Measurements from ENCODE around the gene TEX101. TPM values are rescaled to one million over a fixed set of nuclear protein-coding genes. Genes with fewer than 3 reads are reported as not detected.

Gene TEX101
- total RNA-seq, 1 donor from 2014 or later = not detected

- Mint-ChIP-seq H3K36me3 (ENCODE audit: low read depth) (no peaks in the 10 kb centered on the region), H3K27me3 (no peaks in the 10 kb centered on the region), H3K4me1 (peaks cover 25% of the 10 kb centered on the region), H3K4me3 (no peak overlapping the region), H3K27ac (peak overlapping the region; percentile 44), H3K9me3 (no peaks in the 10 kb centered on the region)
- intact Hi-C loops (cut with micrococcal nuclease) = loop anchor here (1.0 to 5.0 kb wide), 4 partner anchors 57 to 147 kb away; partner anchors contain the start of genes PHLDB3, PINLYP and XRCC1
- DNase-seq = peak; percentile 93
Observed at GRCh38 chr19:43446746-43447489, 32.2 kb downstream of the TEX101 start.

DNA sequence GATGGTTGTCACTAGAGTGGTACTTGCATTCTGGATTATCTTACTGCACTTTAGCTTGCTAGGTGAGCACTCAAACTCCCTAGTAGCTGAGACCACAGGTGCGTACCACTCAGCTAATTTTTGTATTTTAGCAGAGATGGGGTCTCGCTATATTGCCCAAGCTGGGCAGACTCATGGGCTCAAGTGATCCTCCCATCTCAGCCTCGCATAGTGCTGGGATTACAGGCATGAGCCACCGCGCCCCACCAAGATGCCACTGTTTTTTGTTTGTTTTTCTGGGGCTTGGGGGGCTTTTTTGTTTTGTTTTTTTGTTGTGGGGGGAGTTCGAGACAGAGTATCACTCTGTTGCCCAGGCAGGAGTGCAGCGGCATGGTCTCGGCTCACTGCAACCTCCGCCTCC is 33.0 kb downstream of the TEX101 start:
- Mint-ChIP-seq H3K27ac (no peak overlapping the region), H3K4me1 (peaks cover 28% of the 10 kb centered on the region)

GRCh38 chr19:43450545-43450997 is 35.9 kb downstream of the TEX101 start:
- Mint-ChIP-seq H3K36me3 (ENCODE audit: low read depth) (no peaks in the 10 kb centered on the region), H3K27ac (peak overlapping the region; percentile 86), H3K4me3 (peak overlapping the region; percentile 16), H3K27me3 (no peaks in the 10 kb centered on the region), H3K4me1 (peaks cover 31% of the 10 kb centered on the region), H3K9me3 (peaks cover 6% of the 10 kb centered on the region)
- intact Hi-C loops (cut with micrococcal nuclease) = no loop called here
- peak; percentile 68 for DNase-seq

More for the DNA sequence above, 33.0 kb downstream of the TEX101 start:
- Mint-ChIP-seq H3K9me3 (peaks cover 5% of the 10 kb centered on the region), H3K4me3 (no peak overlapping the region), H3K36me3 (ENCODE audit: low read depth) (no peaks in the 10 kb centered on the region), H3K27me3 (no peaks in the 10 kb centered on the region)
- intact Hi-C loops (cut with micrococcal nuclease) = loop anchor here (1.0 to 5.0 kb wide), 4 partner anchors 57 to 147 kb away; partner anchors contain the start of genes PHLDB3, PINLYP and XRCC1
- no peak for DNase-seq

GRCh38 chr19:43452582-43452981 is 37.9 kb downstream of the TEX101 start:
- Mint-ChIP-seq H3K9me3 (peaks cover 6% of the 10 kb centered on the region), H3K36me3 (ENCODE audit: low read depth) (no peaks in the 10 kb centered on the region), H3K4me3 (no peak overlapping the region), H3K4me1 (peaks cover 25% of the 10 kb centered on the region), H3K27ac (no peak overlapping the region), H3K27me3 (no peaks in the 10 kb centered on the region)
- intact Hi-C loops (cut with micrococcal nuclease) = no loop called here
- no peak for DNase-seq

DNA sequence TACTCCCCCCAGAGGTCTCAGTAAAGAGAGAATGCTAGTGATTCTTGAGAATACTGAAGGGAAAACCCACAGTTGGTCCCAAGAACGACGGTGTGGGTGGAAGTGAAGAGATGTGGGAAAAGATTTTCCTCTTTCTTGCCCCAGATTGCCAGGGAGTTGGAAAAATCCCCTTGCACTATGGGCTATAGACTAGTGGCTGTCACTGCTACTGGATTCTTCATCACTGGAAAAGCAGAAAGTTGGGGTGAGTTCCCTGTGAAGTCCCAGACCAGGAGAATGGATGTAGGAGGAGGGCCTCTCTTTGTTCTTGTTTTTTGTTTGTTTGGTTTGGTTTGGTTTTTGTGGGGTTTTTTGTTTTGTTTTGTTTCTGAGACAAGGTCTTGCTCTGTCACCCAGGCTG is 39.3 kb downstream of the TEX101 start:
- Mint-ChIP-seq H3K4me3 (no peak overlapping the region), H3K27me3 (no peaks in the 10 kb centered on the region), H3K9me3 (peaks cover 6% of the 10 kb centered on the region), H3K4me1 (peaks cover 28% of the 10 kb centered on the region), H3K27ac (no peak overlapping the region), H3K36me3 (ENCODE audit: low read depth) (no peaks in the 10 kb centered on the region)
- intact Hi-C loops (cut with micrococcal nuclease) = no loop called here
- DNase-seq = no peak

- no peak for DNase-seq
- Mint-ChIP-seq H3K27ac (no peak overlapping the region), H3K4me3 (no peak overlapping the region), H3K36me3 (ENCODE audit: low read depth) (no peaks in the 10 kb centered on the region), H3K4me1 (peaks cover 23% of the 10 kb centered on the region), H3K27me3 (no peaks in the 10 kb centered on the region), H3K9me3 (peaks cover 6% of the 10 kb centered on the region)
- intact Hi-C loops (cut with micrococcal nuclease) = no loop called here
Observed at GRCh38 chr19:43455321-43456113, 40.8 kb downstream of the TEX101 start.

- Mint-ChIP-seq H3K4me1 (peaks cover 24% of the 10 kb centered on the region), H3K27ac (peak overlapping the region; percentile 45)
Observed at GRCh38 chr19:43457809-43458208, 43.1 kb downstream of the TEX101 start.

DNA sequence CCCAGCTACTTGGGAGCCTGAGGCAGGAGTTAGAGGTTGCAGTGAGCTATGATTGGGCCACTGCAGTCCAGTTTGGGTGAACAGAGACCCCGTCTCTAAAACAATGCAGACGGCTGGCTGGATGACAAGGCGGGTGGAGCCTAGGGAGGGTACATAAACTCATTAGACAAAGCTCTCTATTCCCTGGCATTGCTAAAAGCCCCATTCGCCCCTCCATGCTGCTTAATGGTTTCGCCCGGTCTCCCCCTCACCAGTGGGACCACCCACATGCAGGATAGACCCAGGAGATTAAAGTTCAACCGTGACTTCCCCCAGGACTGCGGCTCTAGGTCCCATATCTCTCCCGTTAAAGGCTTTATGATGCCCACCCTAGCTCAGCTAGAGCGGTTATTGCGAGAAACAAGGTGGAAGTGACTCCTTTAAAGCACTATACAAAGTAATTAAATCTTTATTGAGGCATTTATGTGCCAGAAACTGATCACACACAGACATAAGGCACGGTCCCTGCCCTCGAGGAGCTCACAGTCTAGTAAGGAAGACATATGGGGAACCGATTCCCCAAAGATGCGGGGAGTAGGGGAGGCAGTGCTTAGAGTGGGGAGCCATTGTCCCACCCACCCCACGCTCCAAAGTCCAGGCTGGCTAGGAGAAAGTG is 45.8 kb downstream of the TEX101 start:
- Mint-ChIP-seq H3K36me3 (ENCODE audit: low read depth) (peaks cover 1% of the 10 kb centered on the region), H3K27me3 (no peaks in the 10 kb centered on the region), H3K4me3 (no peak overlapping the region), H3K9me3 (no peaks in the 10 kb centered on the region), H3K27ac (no peak overlapping the region), H3K4me1 (peaks cover 27% of the 10 kb centered on the region)
- intact Hi-C loops (cut with micrococcal nuclease) = loop anchor here (10.0 kb wide), 1 partner anchor 294 kb away; the partner anchor contains the start of gene SMG9
- DNase-seq = no peak

More at GRCh38 chr19:43457809-43458208, 43.1 kb downstream of the TEX101 start:
- Mint-ChIP-seq H3K4me3 (no peak overlapping the region), H3K36me3 (ENCODE audit: low read depth) (peaks cover 1% of the 10 kb centered on the region), H3K9me3 (no peaks in the 10 kb centered on the region), H3K27me3 (no peaks in the 10 kb centered on the region)
- DNase-seq = no peak
- intact Hi-C loops (cut with micrococcal nuclease) = no loop called here

DNA sequence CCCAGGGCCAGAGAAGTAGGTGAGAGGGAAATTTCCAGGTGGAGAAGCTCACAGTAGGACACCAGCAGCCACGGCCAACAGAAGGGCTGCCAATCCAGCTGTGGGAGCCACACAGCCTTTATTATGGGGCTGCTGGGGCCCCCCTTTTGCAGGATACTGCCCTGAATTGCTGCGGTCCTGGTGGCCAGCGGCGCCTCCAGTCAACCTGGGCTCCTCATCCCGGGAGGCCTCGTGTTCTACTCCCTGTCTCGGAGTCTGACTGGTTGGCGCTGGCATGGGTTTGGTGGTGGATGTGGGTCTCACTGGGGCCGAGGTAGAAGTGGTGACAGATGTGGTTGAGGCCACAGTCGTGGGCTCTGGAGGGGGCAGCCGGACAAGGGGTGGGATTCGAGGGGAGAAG is 46.6 kb downstream of the TEX101 start:
- Mint-ChIP-seq H3K4me1 (peaks cover 30% of the 10 kb centered on the region), H3K36me3 (ENCODE audit: low read depth) (peaks cover 1% of the 10 kb centered on the region), H3K4me3 (peak overlapping the region; percentile 92), H3K9me3 (no peaks in the 10 kb centered on the region), H3K27ac (peak overlapping the region; percentile 84), H3K27me3 (no peaks in the 10 kb centered on the region)
- intact Hi-C loops (cut with micrococcal nuclease) = loop anchor here (10.0 kb wide), 1 partner anchor 293 kb away; the partner anchor contains the start of gene SMG9
- DNase-seq = no peak

DNA sequence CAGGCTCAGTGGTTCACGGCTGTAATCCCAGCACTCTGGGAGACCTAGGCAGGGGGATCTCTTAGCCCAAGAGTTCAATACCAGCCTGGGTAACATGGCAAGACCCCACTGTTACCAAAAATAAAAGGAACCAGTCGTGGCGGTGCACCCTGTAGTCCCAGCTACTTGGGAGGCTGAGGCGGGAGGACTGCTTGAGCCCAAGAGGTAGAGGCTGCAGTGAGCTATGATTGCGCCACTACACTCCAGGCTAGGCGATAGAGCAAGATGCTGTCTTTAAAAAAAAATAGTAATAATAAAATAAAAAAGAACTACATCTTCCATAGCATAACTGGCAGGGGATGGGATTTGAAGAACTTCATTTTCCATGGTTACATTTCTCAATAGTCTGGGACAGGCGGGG is 47.7 kb downstream of the TEX101 start:
- Mint-ChIP-seq H3K27ac (peak overlapping the region; percentile 84), H3K27me3 (no peaks in the 10 kb centered on the region), H3K4me3 (peak overlapping the region; percentile 92), H3K36me3 (ENCODE audit: low read depth) (peaks cover 1% of the 10 kb centered on the region), H3K4me1 (peaks cover 34% of the 10 kb centered on the region), H3K9me3 (no peaks in the 10 kb centered on the region)
- intact Hi-C loops (cut with micrococcal nuclease) = loop anchor here (10.0 kb wide), 1 partner anchor 292 kb away; the partner anchor contains the start of gene SMG9
- no peak for DNase-seq

- peaks cover 1% of the 10 kb centered on the region for H3K36me3 Mint-ChIP-seq (ENCODE audit: low read depth)
- H3K9me3 Mint-ChIP-seq = no peaks in the 10 kb centered on the region
- DNase-seq = no peak
- peaks cover 33% of the 10 kb centered on the region for H3K4me1 Mint-ChIP-seq
- no peaks in the 10 kb centered on the region for H3K27me3 Mint-ChIP-seq
- H3K27ac Mint-ChIP-seq = peak overlapping the region; percentile 93
- peak overlapping the region; percentile 92 for H3K4me3 Mint-ChIP-seq
- intact Hi-C loops (cut with micrococcal nuclease) = loop anchor here (1.0 to 10.0 kb wide), 4 partner anchors 41 to 292 kb away; partner anchors contain the start of genes PHLDB3, PINLYP, SMG9 and XRCC1
Observed at GRCh38 chr19:43462785-43463380, 48.2 kb downstream of the TEX101 start.

DNA sequence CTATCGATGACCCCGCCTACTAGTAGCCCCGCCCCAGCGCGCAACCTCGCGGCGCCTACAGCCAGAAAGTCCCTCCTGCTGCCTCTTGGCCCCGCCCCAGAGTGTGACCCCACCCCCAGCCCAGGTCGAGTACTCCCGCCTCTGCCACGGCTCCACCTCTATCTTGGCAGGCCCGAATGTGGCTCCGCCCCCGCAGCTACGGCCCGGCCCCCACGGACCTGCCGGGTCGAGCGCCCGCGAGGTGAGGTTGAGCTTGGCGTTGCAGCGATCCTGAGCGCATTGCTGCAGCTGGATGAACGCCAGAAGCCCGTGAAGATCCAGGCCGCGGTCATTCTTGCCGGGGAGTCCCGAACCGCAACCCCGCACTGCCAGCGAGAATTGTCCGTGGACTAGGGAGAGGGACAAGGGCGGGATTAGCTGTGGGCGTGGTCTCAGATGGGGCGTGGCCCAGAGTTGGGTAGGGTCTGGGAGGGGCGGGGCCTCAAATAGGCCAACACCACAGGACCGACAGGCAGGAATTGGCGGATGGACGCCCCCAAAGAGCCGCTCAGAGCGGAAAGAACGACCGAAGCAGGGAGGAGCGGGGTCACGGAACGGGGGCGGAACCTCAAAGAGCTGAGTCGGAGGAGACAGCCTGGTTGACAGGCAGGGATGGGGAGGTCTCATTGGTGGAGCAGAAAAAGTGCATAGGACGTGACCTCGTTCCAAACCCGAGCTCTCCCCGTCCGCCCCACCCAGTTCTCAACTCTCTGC is 48.9 kb downstream of the TEX101 start:
- peak overlapping the region; percentile 92 for H3K4me3 Mint-ChIP-seq
- peaks cover 1% of the 10 kb centered on the region for H3K36me3 Mint-ChIP-seq (ENCODE audit: low read depth)
- H3K27me3 Mint-ChIP-seq = no peaks in the 10 kb centered on the region
- H3K27ac Mint-ChIP-seq = peak overlapping the region; percentile 93
- DNase-seq = peak; percentile 99
- intact Hi-C loops (cut with micrococcal nuclease) = loop anchor here (1.0 to 10.0 kb wide), 6 partner anchors 12 to 291 kb away; partner anchors contain the start of genes PHLDB3, PINLYP, SMG9 and XRCC1
- H3K9me3 Mint-ChIP-seq = no peaks in the 10 kb centered on the region
- H3K4me1 Mint-ChIP-seq = peaks cover 40% of the 10 kb centered on the region
